ENCODE measurements around the gene ROBO1.

The ROBO1 gene

GRCh38 chr3:79148786-79149185 is 619.0 kb downstream of the ROBO1 start:
- no peak for DNase-seq

DNA sequence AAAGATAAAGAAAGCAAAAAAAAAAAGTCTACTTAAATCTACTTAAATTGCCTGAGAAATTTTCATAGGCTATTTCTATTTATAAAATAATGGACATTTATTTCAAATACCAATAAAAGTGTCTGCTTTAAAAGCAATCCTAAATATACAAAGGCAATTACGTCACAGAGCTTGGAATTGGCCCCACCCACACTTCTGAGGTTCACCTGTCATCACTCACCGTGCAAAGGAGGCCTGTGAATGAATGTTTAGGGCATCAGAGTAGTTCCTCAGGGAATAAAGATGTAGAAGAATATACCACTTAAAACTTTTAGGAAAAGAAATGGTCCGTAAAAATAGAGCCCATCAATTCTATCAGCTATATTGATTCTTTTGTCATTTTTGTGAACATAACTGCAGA is 621.8 kb downstream of the ROBO1 start:
- DNase-seq: no peak

GRCh38 chr3:79140708-79141107 is 627.1 kb downstream of the ROBO1 start:
- DNase-seq: no peak

GRCh38 chr3:79139395-79140068 is 628.3 kb downstream of the ROBO1 start:
- DNase-seq: no peak

GRCh38 chr3:79125313-79125984 is 642.3 kb downstream of the ROBO1 start:
- DNase-seq: no peak

GRCh38 chr3:79115458-79115857 is 652.3 kb downstream of the ROBO1 start:
- no peak for DNase-seq

GRCh38 chr3:79113876-79114275 is 653.9 kb downstream of the ROBO1 start:
- DNase-seq: no peak

GRCh38 chr3:79111375-79112052 is 656.3 kb downstream of the ROBO1 start:
- no peak for DNase-seq

DNA sequence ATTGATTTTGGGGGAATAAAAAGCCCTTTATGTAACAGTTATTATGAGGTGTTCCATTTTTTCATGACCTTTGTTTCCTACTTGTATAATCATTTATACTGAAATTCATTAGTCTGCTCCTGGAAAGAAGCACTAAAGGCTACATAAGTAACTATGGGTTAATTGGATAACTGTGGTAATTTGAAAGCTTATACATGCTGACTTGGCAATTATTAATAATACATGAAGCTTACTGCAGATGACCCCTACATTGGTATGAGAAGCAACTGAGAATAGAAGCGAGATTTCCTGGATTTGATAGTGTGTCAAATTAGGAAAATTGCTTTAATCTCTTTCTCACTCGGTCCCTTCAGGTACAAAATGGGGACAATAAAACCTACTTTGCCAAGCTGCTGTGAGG is 658.0 kb downstream of the ROBO1 start:
- no peak for DNase-seq

GRCh38 chr3:79103307-79103706 is 664.5 kb downstream of the ROBO1 start:
- no peak for DNase-seq

DNA sequence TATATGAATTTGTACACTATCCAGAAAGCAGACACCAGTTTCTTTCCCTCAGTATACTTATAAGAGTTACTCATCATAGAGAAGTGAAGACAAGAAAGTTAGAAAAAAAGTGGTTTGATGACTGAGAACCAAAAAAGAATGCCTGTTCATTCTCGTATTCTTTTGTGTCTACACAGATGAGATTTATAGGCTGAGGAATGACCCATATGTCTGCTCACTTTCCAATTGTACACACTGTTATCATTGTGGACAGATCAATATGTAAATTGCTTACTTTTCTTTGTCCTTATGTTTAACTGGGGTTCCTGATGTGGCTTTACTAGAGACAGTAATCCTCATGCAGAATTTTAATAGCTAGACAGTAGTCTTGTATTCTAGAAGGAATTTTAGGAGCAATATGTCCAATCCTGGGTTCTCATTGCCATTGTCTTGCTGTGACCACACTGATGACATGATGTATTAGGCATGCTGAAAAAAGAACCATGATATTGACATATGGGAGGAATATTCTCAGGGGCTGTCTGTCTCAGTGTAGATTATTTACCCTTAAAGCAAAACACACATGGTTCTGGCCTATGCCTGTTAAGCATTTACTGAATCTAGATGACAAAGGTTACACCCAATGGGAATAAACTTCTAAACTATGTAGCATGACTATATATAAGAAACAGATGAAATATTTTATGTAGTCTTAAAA is 669.7 kb downstream of the ROBO1 start:
- DNase-seq: no peak

- no peak for DNase-seq
Measured at GRCh38 chr3:79094654-79095053, 673.1 kb downstream of the ROBO1 start.

DNA sequence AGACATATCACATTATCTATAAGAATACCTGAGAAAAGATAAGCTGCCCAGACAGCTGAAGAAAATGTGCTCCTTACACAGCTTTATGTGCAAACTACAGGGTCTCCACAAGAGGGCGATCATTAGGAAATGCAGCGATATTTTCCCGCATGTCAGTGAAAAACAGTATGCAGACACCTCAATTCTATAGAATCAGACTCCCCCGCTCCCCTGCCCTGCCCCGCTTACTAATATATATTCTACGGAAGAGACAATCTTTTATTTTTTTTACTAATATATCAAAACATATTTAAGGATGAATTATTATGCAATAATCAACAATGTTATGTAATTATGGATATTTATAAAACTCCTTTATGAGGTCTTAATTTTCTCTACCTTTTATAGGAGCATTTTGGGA is 681.3 kb downstream of the ROBO1 start:
- peak; percentile 73 for DNase-seq

DNA sequence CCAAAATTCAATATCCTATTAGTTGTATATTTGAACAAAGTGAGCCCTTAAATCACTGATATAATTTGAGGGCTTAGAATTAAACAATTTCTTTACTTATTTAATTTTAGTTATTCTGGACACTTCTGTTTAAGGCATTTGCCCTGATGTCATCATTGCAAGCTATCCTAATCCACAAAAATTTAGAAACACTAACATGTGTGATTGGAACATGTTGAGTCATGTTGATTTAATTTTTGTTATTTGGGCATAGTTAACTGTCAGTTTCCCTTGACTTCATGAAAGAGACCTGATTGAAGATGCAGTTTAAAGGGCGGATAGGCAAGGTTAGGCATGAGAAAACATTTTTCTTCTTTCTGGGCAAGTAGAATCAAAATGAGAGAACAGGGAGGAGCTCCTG is 682.6 kb downstream of the ROBO1 start:
- DNase-seq: no peak

DNA sequence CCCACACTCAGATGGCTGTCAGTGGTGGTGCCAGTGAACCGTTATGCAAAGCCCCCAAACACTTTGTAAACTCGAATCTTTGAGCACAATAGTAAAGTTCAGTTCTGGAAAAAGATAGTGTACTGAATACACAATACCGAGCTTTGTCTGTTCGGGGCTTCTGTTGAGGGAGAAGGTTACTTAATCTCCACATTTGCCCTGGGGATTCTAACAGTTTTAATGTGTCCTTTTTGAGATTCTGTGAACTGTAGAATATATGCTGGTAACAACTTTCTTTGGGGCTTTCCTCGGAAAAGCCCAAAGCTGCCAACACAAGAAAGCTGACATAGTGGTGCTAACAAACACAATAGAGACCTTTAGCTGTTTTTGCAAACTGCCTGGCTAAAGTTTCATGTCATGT is 686.5 kb downstream of the ROBO1 start:
- DNase-seq: no peak

DNA sequence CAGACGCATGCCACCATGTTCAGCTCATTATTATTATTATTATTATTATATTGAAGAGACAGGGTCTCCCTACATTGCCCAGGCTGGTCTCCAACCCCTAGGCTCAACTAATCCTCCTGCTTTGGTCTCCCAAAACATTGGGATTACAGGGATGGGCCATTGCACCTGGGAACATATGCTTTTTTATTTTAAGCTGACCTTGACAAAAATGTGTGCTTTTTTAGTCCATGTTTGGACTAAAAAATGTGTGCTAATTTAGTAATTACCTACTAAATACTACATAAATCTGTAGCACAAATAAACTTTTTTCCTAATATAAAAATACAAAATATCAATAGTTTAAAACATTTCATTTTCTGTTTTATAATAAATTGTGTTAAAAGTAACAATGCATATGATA is 693.2 kb downstream of the ROBO1 start:
- DNase-seq: no peak

- no peak for DNase-seq
Measured at GRCh38 chr3:79067734-79068133, 700.1 kb downstream of the ROBO1 start.

GRCh38 chr3:79066481-79066880 is 701.3 kb downstream of the ROBO1 start:
- no peak for DNase-seq

GRCh38 chr3:79063624-79064023 is 704.2 kb downstream of the ROBO1 start:
- no peak for DNase-seq

DNA sequence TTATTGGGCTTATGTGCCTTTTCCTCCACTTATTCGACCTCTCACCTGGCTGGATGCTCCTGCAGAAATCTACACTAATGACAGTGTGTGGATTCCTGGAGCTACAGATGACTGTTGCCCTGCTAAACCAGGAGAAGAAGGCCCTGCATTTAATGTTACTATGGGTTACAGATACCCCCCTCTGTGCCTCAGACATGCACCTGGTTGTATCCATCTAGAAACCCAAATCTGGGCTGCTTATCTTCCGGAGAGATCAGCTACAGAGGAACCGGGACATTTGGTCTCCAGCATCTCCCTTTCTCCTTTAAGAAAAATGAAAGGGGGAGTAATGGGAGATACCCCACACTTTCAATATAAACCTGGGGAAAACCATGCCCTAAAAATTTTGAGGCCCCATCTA is 710.0 kb downstream of the ROBO1 start:
- DNase-seq: no peak

DNA sequence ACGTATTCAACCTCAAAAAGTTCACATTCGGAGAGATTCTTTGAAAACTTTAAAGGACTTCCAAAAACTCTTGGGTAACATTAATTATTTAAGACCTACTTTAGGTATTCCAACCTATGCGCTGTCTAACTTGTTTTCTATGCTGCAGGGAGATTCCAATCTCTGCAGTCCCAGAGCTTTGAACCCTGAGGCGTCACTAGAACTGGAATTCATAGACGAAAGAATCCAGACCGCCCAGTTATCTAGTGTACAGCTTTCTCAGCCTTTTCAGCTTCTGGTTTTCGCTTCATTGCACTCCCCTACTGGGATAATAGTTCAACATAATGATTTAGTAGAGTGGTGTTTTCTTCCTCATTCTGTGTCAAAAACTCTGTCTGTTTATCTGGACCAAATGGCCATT is 711.3 kb downstream of the ROBO1 start:
- DNase-seq: no peak

- DNase-seq: peak; percentile 4
Measured at GRCh38 chr3:79052054-79052681, 715.6 kb downstream of the ROBO1 start.

DNA sequence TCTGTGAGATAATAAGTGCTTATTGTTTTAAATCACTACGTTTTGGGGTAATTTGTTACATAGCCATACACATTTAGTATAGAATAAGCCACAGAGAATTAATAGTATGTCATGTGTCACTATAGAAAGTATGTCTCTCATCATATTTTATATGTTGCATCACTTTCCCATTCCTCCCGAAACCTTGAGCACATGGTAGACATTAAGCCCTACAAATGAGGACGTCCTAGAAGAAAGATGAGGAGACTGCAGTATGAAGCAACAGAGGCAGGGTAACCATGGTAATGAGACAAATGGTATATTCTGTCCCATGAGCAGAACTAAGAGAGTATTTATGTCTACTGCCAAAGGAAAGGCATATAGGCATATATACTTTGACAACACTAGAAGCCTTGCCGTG is 720.2 kb downstream of the ROBO1 start:
- no peak for DNase-seq
